Measurements from ENCODE around the gene VN1R5.

The VN1R5 gene

GRCh38 chr1:247300491-247301175 lies 44.8 kb downstream of the VN1R5 start:
- DNase-seq (ENCODE audit: low spot score) = no peak

- DNase-seq (ENCODE audit: low spot score) = no peak
These were observed 45.3 kb downstream of the VN1R5 start for GRCh38 chr1:247301176-247301540.

GRCh38 chr1:247303216-247303615 lies 47.3 kb downstream of the VN1R5 start:
- DNase-seq (ENCODE audit: low spot score) = no peak

- no peak for DNase-seq (ENCODE audit: low spot score)
These were observed 48.2 kb downstream of the VN1R5 start for GRCh38 chr1:247304031-247304430.

Data from hematopoietic multipotent progenitor cell treated with erythropoietin and hydrocortisone succinate and interleukin-3 and kit ligand, for 17 days (in vitro differentiated cells).